Right atrium auricular region (tissue), 2 donors: ENCODE measurements around the gene CNTNAP2. TPM values are rescaled to one million over a fixed set of nuclear protein-coding genes. Genes with fewer than 3 reads are reported as not detected.

Experiments
- DNase-seq: peaks from one replicate; pipeline ENCODE4 v3.0.0-alpha.2; 2019; ENCODE audit warnings: low spot score
- H3K27ac ChIP-seq, 2 donors: fragments of 200-600 bp; sonication (generic); 1 replicate in 1 of 2; 2 replicates in 1 of 2; pipeline ENCODE4 v1.5.1; 2016 to 2019
- H3K27me3 ChIP-seq, 2 donors: fragments of 200-600 bp; sonication (generic); one replicate each; pipeline versions ENCODE4 v1.5.1 to v1.6.0; 2017 to 2019
- H3K36me3 ChIP-seq: fragments of 200-600 bp; sonication (generic); one replicate; pipeline ENCODE4 v1.5.1; 2016
- H3K4me1 ChIP-seq, 2 donors: fragments of 200-600 bp; sonication (generic); one replicate each; pipeline versions ENCODE4 v1.5.1 to v1.6.0; 2017 to 2019
- H3K4me3 ChIP-seq, 2 donors: fragments of 200-600 bp; sonication (generic); 1 replicate in 1 of 2; 2 replicates in 1 of 2; pipeline ENCODE4 v1.5.1; 2017 to 2019; ENCODE audit warnings: mild to moderate bottlenecking in 1 of 2, moderate library complexity in 1 of 2
- H3K9me3 ChIP-seq, 2 donors: fragments of 200-600 bp; sonication (generic); one replicate each; pipeline ENCODE4 v1.5.1; 2019
- CTCF ChIP-seq, 2 donors: fragments of 200-600 bp; sonication (generic); IDR thresholded peaks; one replicate each; pipeline ENCODE4 v1.5.1; 2019; ENCODE audit warnings: antibody characterized with exemption in 2 of 2
- total RNA-seq, 2 donors: library from RNA; depleted of rRNA; stranded (reverse); fragments of >200 nt; gene quantifications; one replicate each; pipeline ENCODE4 v1.1.0, GENCODE V29; 2016

CNTNAP2 gene
- total RNA-seq, 2 donors from 2014 or later = 1.1 to 1.7 TPM

- Histone ChIP-seq H3K4me1 (no peaks in the 10 kb centered on the region), H3K27me3 (no peaks in the 10 kb centered on the region), H3K9me3 (peaks cover 0 to 6% of the 10 kb centered on the region in 2 donors), H3K4me3 (no peak overlapping the region), H3K36me3 (no peaks in the 10 kb centered on the region), H3K27ac (no peak overlapping the region)
- no peak for TF ChIP-seq CTCF (IDR thresholded peaks at IDR 0.05)
- DNase-seq = no peak
Observed at GRCh38 chr7:148434887-148435286, 2318.3 kb downstream of the CNTNAP2 start.

GRCh38 chr7:148435715-148436114 lies 2319.1 kb downstream of the CNTNAP2 start:
- no peak for TF ChIP-seq CTCF (IDR thresholded peaks at IDR 0.05)
- H3K4me3 ChIP-seq = no peak overlapping the region
- no peaks in the 10 kb centered on the region for H3K36me3 ChIP-seq
- no peak overlapping the region for H3K27ac ChIP-seq
- no peaks in the 10 kb centered on the region for H3K4me1 ChIP-seq
- H3K27me3 ChIP-seq = no peaks in the 10 kb centered on the region
- no peak for DNase-seq
- H3K9me3 ChIP-seq = peaks cover 0 to 6% of the 10 kb centered on the region in 2 donors

- peaks cover 0 to 6% of the 10 kb centered on the region in 2 donors for H3K9me3 ChIP-seq
- H3K4me3 ChIP-seq = no peak overlapping the region
- H3K27ac ChIP-seq = no peak overlapping the region
- H3K4me1 ChIP-seq = no peaks in the 10 kb centered on the region
- DNase-seq = no peak
- no peaks in the 10 kb centered on the region for H3K27me3 ChIP-seq
- no peak for TF ChIP-seq CTCF (IDR thresholded peaks at IDR 0.05)
- H3K36me3 ChIP-seq = no peaks in the 10 kb centered on the region
Observed at GRCh38 chr7:148436135-148436534, 2319.5 kb downstream of the CNTNAP2 start.

- no peaks in the 10 kb centered on the region for H3K4me1 ChIP-seq
- TF ChIP-seq CTCF (IDR thresholded peaks at IDR 0.05) = no peak
- no peaks in the 10 kb centered on the region for H3K36me3 ChIP-seq
- peaks cover 0 to 6% of the 10 kb centered on the region in 2 donors for H3K9me3 ChIP-seq
- H3K27ac ChIP-seq = no peak overlapping the region
- no peak for DNase-seq
- no peak overlapping the region for H3K4me3 ChIP-seq
- no peaks in the 10 kb centered on the region for H3K27me3 ChIP-seq
Observed at GRCh38 chr7:148436571-148436970, 2320.0 kb downstream of the CNTNAP2 start.

GRCh38 chr7:148437043-148437442 lies 2320.4 kb downstream of the CNTNAP2 start:
- TF ChIP-seq CTCF (IDR thresholded peaks at IDR 0.05) = no peak
- H3K36me3 ChIP-seq = no peaks in the 10 kb centered on the region
- H3K27me3 ChIP-seq = no peaks in the 10 kb centered on the region

GRCh38 chr7:148442141-148442655 lies 2325.6 kb downstream of the CNTNAP2 start:
- no peak overlapping the region for H3K4me3 ChIP-seq
- no peaks in the 10 kb centered on the region for H3K27me3 ChIP-seq
- TF ChIP-seq CTCF (IDR thresholded peaks at IDR 0.05) = no peak
- H3K36me3 ChIP-seq = no peaks in the 10 kb centered on the region
- no peaks in the 10 kb centered on the region for H3K4me1 ChIP-seq
- no peak overlapping the region for H3K27ac ChIP-seq
- DNase-seq = no peak
- H3K9me3 ChIP-seq = peaks cover 0 to 23% of the 10 kb centered on the region in 2 donors

More at GRCh38 chr7:148437043-148437442, 2320.4 kb downstream of the CNTNAP2 start:
- Histone ChIP-seq H3K4me3 (no peak overlapping the region), H3K27ac (no peak overlapping the region), H3K9me3 (peaks cover 0 to 6% of the 10 kb centered on the region in 2 donors), H3K4me1 (no peaks in the 10 kb centered on the region)
- DNase-seq = no peak
